Left ventricle myocardium superior (tissue), 1 donor: ENCODE data around the gene CH25H. TPM values are rescaled to one million over a fixed set of nuclear protein-coding genes. Genes with fewer than 3 reads are reported as not detected.
A peak's percentile ranks its signal among the peaks of the same experiment; 100 is the strongest.

Experiments used
- ATAC-seq: fragments of 200-7000 bp; cut with Tn5 transposase; one replicate; pipeline ENCODE4 v1.9.1; 2020; ENCODE audit warnings: mild to moderate bottlenecking, moderate library complexity
- DNase-seq: peaks from one replicate; pipeline ENCODE4 v3.0.0-alpha.2; 2020
- intact Hi-C: fragments of 100-400 bp; cut with micrococcal nuclease; formaldehyde crosslinking; loops from one replicate; pipeline ENCODE4 v1.11.0; 2022
- total RNA-seq: library from RNA; stranded (reverse); fragmentation: NEBNext Ultra II Directional; extraction: Animal tissue kit (Norgen Biotek cat#: 25700); gene quantifications from one replicate; pipeline ENCODE4 v1.2.1, GENCODE V29; 2021
- donor health status: DM: no; HTN: yes; CAD: no; lungs with severe emphysema.

The CH25H gene
- total RNA-seq, 1 donor from 2014 or later = 0.25 TPM

- intact Hi-C loops = no loop called here
- DNase-seq = no peak
- peak; percentile 42 for ATAC-seq
Measured at GRCh38 chr10:89164080-89164479, 43.0 kb downstream of the CH25H start.

- intact Hi-C loops = no loop called here
- ATAC-seq = peak; percentile 74
- peak; percentile 31 for DNase-seq
Measured at GRCh38 chr10:89163265-89163995, 43.7 kb downstream of the CH25H start.

GRCh38 chr10:89162596-89162995 is 44.5 kb downstream of the CH25H start:
- DNase-seq (no peak), ATAC-seq (no peak)
- intact Hi-C loops = no loop called here

GRCh38 chr10:89160339-89160738 is 46.8 kb downstream of the CH25H start:
- no peak for ATAC-seq
- intact Hi-C loops = no loop called here
- DNase-seq = no peak

GRCh38 chr10:89159761-89160160 is 47.4 kb downstream of the CH25H start:
- intact Hi-C loops = no loop called here
- ATAC-seq (no peak), DNase-seq (no peak)

GRCh38 chr10:89159316-89159715 is 47.8 kb downstream of the CH25H start:
- ATAC-seq (no peak), DNase-seq (no peak)
- intact Hi-C loops = no loop called here

GRCh38 chr10:89158446-89158845 is 48.7 kb downstream of the CH25H start:
- intact Hi-C loops = no loop called here
- ATAC-seq = no peak
- DNase-seq = no peak

GRCh38 chr10:89156161-89156835 is 50.8 kb downstream of the CH25H start:
- intact Hi-C loops = no loop called here
- ATAC-seq = no peak
- DNase-seq = no peak

Other genes starting within 250 kb of the CH25H start
- gene FAS, start 216.5 kb downstream of the CH25H start, total RNA-seq = 4.0 TPM
- 16.5 TPM for gene LIPA, start 44.5 kb upstream of the CH25H start, total RNA-seq
- 7.0 TPM for gene IFIT2, start 94.7 kb upstream of the CH25H start, total RNA-seq
- gene IFIT3, start 120.7 kb upstream of the CH25H start, total RNA-seq = 8.8 TPM
- gene IFIT1B, start 170.7 kb upstream of the CH25H start, total RNA-seq = not detected
- gene IFIT1, start 185.3 kb upstream of the CH25H start, total RNA-seq = 48.0 TPM
- gene IFIT5, start 207.3 kb upstream of the CH25H start, total RNA-seq = 8.1 TPM